Measurements from ENCODE around the gene GUK1.
"Not testable (repeated sequence)": the region's sequence is repeated elsewhere in the genome, so short reads cannot be mapped to it uniquely, and the experiment has no call there.

Gene GUK1

GRCh38 chr1:228182296-228183030, 42.4 kb downstream of the GUK1 start:
- H3K4me1 Mint-ChIP-seq (ENCODE audit: low read depth) = peaks cover 21% of the 10 kb centered on the region
- intact Hi-C loops (cut with micrococcal nuclease) = no loop called here
- H3K27me3 Mint-ChIP-seq = no peaks in the 10 kb centered on the region
- no peaks in the 10 kb centered on the region for H3K9me3 Mint-ChIP-seq
- H3K4me3 Mint-ChIP-seq = no peak overlapping the region
- no peaks in the 10 kb centered on the region for H3K36me3 Mint-ChIP-seq (ENCODE audit: low read depth)
- H3K27ac Mint-ChIP-seq = no peak overlapping the region

DNA sequence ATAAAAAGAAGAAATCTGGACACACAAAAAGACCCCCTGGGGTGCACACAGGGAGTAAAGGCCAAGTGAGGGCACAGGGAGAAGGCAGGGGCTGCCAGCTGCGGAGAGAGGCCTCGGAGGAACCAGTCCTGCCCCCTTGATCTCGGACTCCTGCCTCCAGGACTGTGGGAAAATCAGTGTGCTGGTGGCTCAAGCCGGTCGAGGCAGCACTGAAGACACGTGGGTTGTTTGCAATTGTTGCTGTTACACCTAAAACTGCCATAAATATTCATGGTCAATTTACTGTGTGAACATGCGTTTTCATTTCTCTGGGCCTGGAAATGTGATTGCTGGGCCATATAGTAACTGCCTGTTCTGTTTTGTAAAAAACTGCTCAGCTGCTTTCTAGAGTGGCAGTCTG, 44.1 kb downstream of the GUK1 start:
- intact Hi-C loops (cut with micrococcal nuclease) = no loop called here
- H3K27ac Mint-ChIP-seq = no peak overlapping the region

DNA sequence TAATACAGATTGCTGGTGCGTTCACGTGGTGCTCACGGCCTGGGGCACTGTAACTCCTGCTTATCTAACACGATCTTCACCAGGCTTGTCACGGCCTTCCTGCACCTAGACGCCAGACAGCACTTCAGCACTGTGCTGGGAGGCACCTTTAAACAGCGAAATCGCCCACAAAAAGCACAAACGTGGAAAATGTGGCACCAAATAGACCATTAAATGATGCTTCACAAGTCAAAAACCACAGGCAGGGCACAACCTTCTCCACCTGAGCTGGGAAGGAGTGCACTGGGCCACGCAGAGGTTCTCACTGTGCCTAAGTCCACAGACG, 45.5 kb downstream of the GUK1 start:
- Mint-ChIP-seq H3K4me1 (ENCODE audit: low read depth) (no peaks in the 10 kb centered on the region), H3K27ac (no peak overlapping the region), H3K27me3 (no peaks in the 10 kb centered on the region), H3K4me3 (no peak overlapping the region), H3K36me3 (ENCODE audit: low read depth) (no peaks in the 10 kb centered on the region), H3K9me3 (no peaks in the 10 kb centered on the region)
- intact Hi-C loops (cut with micrococcal nuclease) = no loop called here

More for the DNA sequence above, 44.1 kb downstream of the GUK1 start:
- Mint-ChIP-seq H3K4me1 (ENCODE audit: low read depth) (peaks cover 6% of the 10 kb centered on the region), H3K36me3 (ENCODE audit: low read depth) (no peaks in the 10 kb centered on the region), H3K9me3 (no peaks in the 10 kb centered on the region), H3K27me3 (no peaks in the 10 kb centered on the region), H3K4me3 (no peak overlapping the region)

GRCh38 chr1:228188249-228188648, 48.2 kb downstream of the GUK1 start:
- H3K4me3 Mint-ChIP-seq; H3K27me3 Mint-ChIP-seq; H3K27ac Mint-ChIP-seq; H3K9me3 Mint-ChIP-seq; H3K4me1 Mint-ChIP-seq (ENCODE audit: low read depth); H3K36me3 Mint-ChIP-seq (ENCODE audit: low read depth); intact Hi-C loops (cut with micrococcal nuclease): not testable (repeated sequence)

DNA sequence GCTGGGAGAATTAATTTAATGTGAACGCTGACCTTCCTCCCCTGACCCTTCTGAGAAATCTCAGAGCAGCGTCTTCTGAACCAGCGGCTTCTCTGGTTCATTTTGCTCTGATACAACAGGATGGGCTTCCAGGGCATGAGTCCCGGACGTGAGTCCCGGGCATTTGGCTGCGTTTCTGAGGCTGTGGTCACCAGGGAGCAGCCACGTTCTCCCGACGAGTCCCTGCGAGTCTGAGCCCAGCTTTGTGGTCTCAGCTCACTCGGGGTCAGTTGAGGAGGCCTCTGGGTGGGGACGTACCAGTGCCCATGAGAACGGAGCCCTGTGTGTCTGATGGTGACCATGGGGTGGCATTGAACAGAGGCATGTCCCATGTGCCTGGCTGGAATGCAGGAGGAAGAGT, 50.1 kb downstream of the GUK1 start:
- no peaks in the 10 kb centered on the region for H3K36me3 Mint-ChIP-seq (ENCODE audit: low read depth)
- intact Hi-C loops (cut with micrococcal nuclease) = no loop called here
- H3K27ac Mint-ChIP-seq = no peak overlapping the region
- no peak overlapping the region for H3K4me3 Mint-ChIP-seq
- no peaks in the 10 kb centered on the region for H3K9me3 Mint-ChIP-seq
- H3K27me3 Mint-ChIP-seq = no peaks in the 10 kb centered on the region
- no peaks in the 10 kb centered on the region for H3K4me1 Mint-ChIP-seq (ENCODE audit: low read depth)

- H3K9me3 Mint-ChIP-seq = no peaks in the 10 kb centered on the region
- no peaks in the 10 kb centered on the region for H3K27me3 Mint-ChIP-seq
- intact Hi-C loops (cut with micrococcal nuclease) = no loop called here
- no peaks in the 10 kb centered on the region for H3K36me3 Mint-ChIP-seq (ENCODE audit: low read depth)
- no peaks in the 10 kb centered on the region for H3K4me1 Mint-ChIP-seq (ENCODE audit: low read depth)
- H3K27ac Mint-ChIP-seq = no peak overlapping the region
- no peak overlapping the region for H3K4me3 Mint-ChIP-seq
Observed at GRCh38 chr1:228190778-228191177, 50.7 kb downstream of the GUK1 start.

GRCh38 chr1:228194436-228194835, 54.4 kb downstream of the GUK1 start:
- Mint-ChIP-seq H3K9me3 (peaks cover 22% of the 10 kb centered on the region), H3K4me3 (no peak overlapping the region), H3K27ac (no peak overlapping the region), H3K36me3 (ENCODE audit: low read depth) (peaks cover 7% of the 10 kb centered on the region), H3K4me1 (ENCODE audit: low read depth) (no peaks in the 10 kb centered on the region), H3K27me3 (no peaks in the 10 kb centered on the region)
- intact Hi-C loops (cut with micrococcal nuclease) = no loop called here

DNA sequence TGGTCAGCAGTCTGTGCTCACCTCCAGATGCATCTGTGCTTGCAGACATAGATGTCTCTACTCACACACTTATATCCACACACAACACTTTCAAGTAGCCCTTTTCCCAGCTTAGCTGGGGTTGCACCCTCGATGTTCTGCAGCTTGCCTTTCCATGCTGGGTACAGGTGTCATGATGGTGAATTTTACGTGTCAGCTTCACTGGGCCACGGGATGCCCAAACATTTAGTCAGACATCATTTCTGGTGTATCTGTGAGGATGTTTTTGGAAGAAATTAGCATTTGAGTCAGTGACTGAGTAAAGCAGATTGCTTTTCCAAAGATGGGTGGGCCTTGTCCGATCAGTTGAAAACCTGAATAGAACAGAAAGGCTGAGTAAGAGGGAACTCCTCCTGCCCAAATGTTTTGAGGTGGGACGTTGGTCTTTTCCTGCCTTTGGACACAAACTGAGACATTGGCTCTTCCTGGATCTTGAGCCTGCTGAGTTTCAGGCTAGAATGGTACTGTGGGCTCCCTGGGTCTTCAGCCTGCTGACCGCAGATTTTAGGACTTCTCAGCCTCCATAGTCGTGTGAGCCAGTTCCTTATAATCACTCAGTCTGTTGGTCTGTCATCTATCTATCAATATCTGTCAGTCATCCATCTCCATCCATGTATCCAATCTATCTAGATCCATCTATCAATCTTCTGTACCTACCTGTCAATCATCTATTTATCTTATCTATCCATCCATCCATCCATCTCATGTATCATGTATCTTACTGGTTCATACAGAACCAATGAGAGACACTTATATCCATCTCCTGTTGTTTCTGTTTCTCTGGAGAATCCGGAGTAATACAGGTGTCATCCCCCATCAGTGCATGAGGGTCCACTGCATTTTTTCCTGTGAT, 55.1 kb downstream of the GUK1 start:
- Mint-ChIP-seq H3K9me3 (peaks cover 29% of the 10 kb centered on the region), H3K4me3 (no peak overlapping the region), H3K36me3 (ENCODE audit: low read depth) (peaks cover 8% of the 10 kb centered on the region), H3K27me3 (no peaks in the 10 kb centered on the region), H3K4me1 (ENCODE audit: low read depth) (no peaks in the 10 kb centered on the region), H3K27ac (no peak overlapping the region)
- intact Hi-C loops (cut with micrococcal nuclease) = no loop called here

DNA sequence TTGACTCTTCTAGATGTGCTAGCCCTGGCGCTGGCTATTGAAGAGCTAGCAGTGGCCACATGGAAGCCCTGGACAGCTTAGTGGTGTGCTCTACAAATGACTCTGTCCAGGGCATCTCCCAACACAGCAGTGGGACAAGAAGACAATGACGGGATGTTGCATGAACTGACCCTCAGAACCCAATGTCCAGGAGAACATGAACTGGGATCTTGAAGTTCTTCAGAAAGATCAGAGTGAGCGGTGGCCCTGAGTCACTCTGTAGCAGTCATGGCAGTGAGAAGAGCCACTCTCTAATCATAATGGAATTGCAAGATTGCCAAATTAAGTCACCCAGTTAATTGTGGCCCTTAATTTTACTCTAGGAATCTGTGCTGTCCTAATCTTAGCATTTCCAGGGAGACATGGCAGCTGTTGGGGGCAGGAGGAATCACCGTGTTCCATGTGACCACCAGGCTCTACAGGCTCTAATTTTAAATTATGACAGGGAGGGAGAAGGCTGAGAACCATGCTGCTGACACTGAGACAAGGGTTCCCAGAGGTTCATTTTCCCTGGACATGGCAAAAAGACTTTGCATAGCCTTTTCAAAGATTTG, 57.6 kb downstream of the GUK1 start:
- Mint-ChIP-seq H3K27me3 (no peaks in the 10 kb centered on the region), H3K9me3 (peaks cover 34% of the 10 kb centered on the region), H3K27ac (no peak overlapping the region), H3K4me3 (no peak overlapping the region), H3K36me3 (ENCODE audit: low read depth) (peaks cover 8% of the 10 kb centered on the region), H3K4me1 (ENCODE audit: low read depth) (no peaks in the 10 kb centered on the region)
- intact Hi-C loops (cut with micrococcal nuclease) = no loop called here
